Measurements from ENCODE around the gene MACC1. TPM values are rescaled to one million over a fixed set of nuclear protein-coding genes. Genes with fewer than 3 reads are reported as not detected.

Gene MACC1
- total and polyA plus RNA-seq, 8 donors, result 1.5 to 27.0 (median 9.6) TPM

DNA sequence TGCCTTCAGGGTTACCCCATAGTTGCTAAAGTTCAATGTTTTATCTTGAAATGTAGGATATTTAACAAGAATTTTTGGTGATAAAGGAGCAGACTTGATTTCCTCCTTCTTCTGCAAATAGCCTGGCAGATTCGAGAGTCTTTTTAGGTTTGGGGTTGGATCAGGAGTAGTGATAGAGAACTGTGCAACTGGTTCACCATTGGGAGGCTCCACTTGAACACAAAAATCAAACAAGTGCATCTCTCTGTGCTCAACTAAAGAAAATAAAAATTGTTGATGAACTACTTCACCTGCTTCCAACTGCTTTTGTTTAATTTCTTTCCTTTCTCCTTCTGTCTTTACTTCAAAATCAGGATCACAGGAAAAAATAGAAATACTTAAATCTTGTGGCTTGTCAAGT lies 58.5 kb downstream of the MACC1 start:
- ATAC-seq (peak; percentile 56 to 83 (median 74)), FAIRE-seq (no peak), DNase-seq (no peak)
- H3K9me3 ChIP-seq, result no peaks in the 10 kb centered on the region
- no peak overlapping the region for H3K27ac ChIP-seq
- H3K4me3 ChIP-seq, result no peak overlapping the region
- intact Hi-C loops (cut with DNase I), result no loop called here
- H3K27me3 ChIP-seq, result no peaks in the 10 kb centered on the region
- WGBS, 2 donors, result 2 to 44% methylated on average over 1 of the region's 1 CpG
- peaks cover 0 to 6% (median 5%) of the 10 kb centered on the region in 3 donors for H3K36me3 ChIP-seq
- TF ChIP-seq, protein P1, sequence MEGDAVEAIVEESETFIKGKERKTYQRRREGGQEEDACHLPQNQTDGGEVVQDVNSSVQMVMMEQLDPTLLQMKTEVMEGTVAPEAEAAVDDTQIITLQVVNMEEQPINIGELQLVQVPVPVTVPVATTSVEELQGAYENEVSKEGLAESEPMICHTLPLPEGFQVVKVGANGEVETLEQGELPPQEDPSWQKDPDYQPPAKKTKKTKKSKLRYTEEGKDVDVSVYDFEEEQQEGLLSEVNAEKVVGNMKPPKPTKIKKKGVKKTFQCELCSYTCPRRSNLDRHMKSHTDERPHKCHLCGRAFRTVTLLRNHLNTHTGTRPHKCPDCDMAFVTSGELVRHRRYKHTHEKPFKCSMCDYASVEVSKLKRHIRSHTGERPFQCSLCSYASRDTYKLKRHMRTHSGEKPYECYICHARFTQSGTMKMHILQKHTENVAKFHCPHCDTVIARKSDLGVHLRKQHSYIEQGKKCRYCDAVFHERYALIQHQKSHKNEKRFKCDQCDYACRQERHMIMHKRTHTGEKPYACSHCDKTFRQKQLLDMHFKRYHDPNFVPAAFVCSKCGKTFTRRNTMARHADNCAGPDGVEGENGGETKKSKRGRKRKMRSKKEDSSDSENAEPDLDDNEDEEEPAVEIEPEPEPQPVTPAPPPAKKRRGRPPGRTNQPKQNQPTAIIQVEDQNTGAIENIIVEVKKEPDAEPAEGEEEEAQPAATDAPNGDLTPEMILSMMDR (IDR thresholded peaks at IDR 0.05), result peak in 1 of 4 donors; percentile 16
- no peaks in the 10 kb centered on the region for H3K4me1 ChIP-seq

DNA sequence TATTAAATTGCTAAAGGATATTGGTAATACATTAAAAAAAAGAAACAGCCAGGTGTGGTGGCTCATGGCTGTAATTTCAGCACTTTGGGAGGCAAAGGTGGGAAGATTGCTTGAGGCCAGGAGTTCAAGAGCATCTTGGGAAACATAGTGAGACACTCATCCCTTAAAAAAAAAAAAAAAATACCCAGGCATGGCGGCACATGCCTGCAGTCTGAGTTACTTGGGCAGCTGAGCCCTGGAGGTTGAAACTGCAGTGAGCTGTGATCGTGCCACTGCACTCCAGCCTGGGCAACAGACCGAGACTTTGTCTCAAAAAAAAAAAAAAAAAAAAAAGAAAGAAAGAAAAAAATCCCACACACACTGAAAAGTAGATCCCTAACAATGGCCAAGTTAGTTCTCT lies 59.7 kb downstream of the MACC1 start:
- Histone ChIP-seq H3K36me3 (peaks cover 0 to 13% (median 5%) of the 10 kb centered on the region in 3 donors), H3K27me3 (no peaks in the 10 kb centered on the region), H3K4me3 (no peak overlapping the region), H3K9me3 (no peaks in the 10 kb centered on the region), H3K27ac (no peak overlapping the region), H3K4me1 (no peaks in the 10 kb centered on the region)
- DNase-seq (no peak), FAIRE-seq (no peak), ATAC-seq (no peak)
- WGBS, 2 donors, result 74 to 96% methylated on average over 3 of the region's 3 CpGs
- intact Hi-C loops (cut with DNase I), result no loop called here
- TF ChIP-seq, protein P1 (IDR thresholded peaks at IDR 0.05), result no peak

DNA sequence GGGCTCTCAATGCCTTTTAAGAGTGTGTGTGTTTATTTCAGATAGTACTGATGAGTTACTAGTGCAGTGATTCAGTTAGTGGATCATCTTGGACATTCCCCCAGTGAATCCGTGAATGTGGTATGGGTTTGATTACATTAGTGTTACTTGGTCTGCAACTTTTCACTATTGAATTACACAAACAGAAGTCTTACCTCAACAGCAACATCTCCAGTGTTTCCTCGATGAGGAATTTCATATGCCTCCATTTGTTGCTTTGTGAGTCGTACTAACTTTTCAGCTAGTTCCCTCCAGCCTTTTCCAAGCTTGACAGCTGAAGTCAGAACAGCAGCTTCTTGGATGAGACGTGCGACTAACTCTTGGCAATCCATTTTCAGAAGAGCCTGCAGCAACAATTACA lies 63.2 kb downstream of the MACC1 start:
- no peak overlapping the region for H3K4me3 ChIP-seq
- H3K9me3 ChIP-seq, result no peaks in the 10 kb centered on the region
- TF ChIP-seq, protein P1 (IDR thresholded peaks at IDR 0.05), result no peak
- 88 to 92% methylated on average over 5 of the region's 5 CpGs for WGBS, 2 donors
- no peaks in the 10 kb centered on the region for H3K27me3 ChIP-seq
- ATAC-seq (no peak), FAIRE-seq (no peak), DNase-seq (no peak)
- H3K36me3 ChIP-seq, result peaks cover 0 to 13% (median 0%) of the 10 kb centered on the region in 3 donors
- H3K4me1 ChIP-seq, result no peaks in the 10 kb centered on the region
- H3K27ac ChIP-seq, result no peak overlapping the region
- intact Hi-C loops (cut with DNase I), result no loop called here

DNA sequence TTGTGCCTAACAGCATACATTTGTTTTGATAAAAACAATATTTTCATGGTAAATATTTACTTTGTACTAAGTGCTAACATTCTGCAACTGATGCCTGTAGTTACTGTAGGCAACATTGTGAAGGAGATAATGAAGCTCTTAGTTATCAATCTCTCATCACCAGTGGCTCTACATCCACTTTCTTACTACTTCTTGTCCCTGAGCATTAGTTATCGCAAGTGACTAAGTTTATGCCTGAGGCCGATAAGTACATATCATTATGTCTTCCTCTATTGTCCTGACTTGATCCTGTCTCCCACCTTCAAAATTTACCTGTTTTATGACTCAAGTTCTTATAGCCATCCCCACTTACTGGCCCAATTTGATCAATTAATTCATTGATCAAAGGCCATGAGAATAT lies 63.6 kb downstream of the MACC1 start:
- Histone ChIP-seq H3K4me3 (no peak overlapping the region), H3K27me3 (no peaks in the 10 kb centered on the region), H3K9me3 (no peaks in the 10 kb centered on the region), H3K36me3 (peaks cover 0 to 13% (median 0%) of the 10 kb centered on the region in 3 donors), H3K27ac (no peak overlapping the region), H3K4me1 (no peaks in the 10 kb centered on the region)
- intact Hi-C loops (cut with DNase I), result no loop called here
- ATAC-seq, result no peak
- no peak for DNase-seq
- TF ChIP-seq, protein P1 (IDR thresholded peaks at IDR 0.05), result no peak
- FAIRE-seq, result no peak
- 97% methylated on average over 2 of the region's 2 CpGs for WGBS, 2 donors

DNA sequence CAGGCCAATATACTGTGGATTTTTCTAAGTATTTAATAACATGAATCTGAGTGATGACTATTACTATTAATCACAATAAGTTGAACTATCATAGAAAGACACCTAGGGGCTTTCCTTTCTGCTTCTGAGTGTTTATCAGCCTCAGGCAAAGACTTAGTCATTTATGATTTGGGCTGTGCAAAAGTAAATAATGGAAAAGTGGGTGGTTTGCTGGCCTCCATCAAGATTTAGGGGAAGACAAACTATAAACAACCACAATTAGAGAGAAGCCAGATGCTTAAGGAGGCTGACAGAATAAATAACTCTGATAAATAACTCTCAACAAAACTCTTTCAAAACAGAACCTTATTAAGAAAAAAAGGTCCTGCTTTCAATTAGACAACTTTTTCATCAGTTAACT lies 64.7 kb downstream of the MACC1 start:
- DNase-seq, result no peak
- Histone ChIP-seq H3K9me3 (no peaks in the 10 kb centered on the region), H3K27ac (no peak overlapping the region), H3K27me3 (no peaks in the 10 kb centered on the region), H3K4me3 (no peak overlapping the region), H3K4me1 (no peaks in the 10 kb centered on the region), H3K36me3 (peaks cover 0 to 13% (median 0%) of the 10 kb centered on the region in 3 donors)
- intact Hi-C loops (cut with DNase I), result no loop called here
- FAIRE-seq, result no peak
- TF ChIP-seq, protein P1 (IDR thresholded peaks at IDR 0.05), result no peak
- ATAC-seq, result no peak

All from pancreas (tissue), 10 donors.